Ramos (cell line): ENCODE measurements around the gene CCR3.

Experiments
- in situ Hi-C: fragments of 300-500 bp; cut with MboI; formaldehyde crosslinking; loops from one replicate; pipeline ENCODE4 v1.14.3; 2022; ENCODE audit warnings: low sequenced_read_pairs; ENCODE audit not compliant: unreplicated experiment

The CCR3 gene

GRCh38 chr3:46215810-46216414 lies 26.3 kb upstream of the CCR3 start:
- in situ Hi-C loops = no loop called here

DNA sequence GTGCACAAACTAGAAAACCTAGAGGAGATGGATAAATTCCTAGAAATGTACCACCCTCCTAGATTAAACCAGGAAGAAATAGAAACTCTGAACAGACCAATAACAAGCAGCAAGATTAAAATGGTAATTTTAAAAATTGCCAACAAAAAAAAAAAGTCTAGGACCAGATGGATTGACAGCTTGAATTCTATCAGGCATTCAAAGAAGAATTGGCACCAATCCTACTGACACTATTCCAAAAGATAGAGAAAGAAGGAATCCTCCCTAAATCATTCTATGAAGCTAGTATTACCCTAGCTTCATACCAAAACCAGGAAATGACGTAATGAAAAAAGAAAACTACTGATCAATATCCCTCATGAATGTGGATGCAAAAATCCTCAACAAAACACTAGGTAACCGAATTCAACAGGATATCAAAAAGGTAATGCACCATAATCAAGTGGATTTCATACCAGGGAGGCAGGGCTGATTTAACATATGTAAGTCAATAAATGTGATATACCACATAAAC lies 24.0 kb upstream of the CCR3 start:
- in situ Hi-C loops = no loop called here

DNA sequence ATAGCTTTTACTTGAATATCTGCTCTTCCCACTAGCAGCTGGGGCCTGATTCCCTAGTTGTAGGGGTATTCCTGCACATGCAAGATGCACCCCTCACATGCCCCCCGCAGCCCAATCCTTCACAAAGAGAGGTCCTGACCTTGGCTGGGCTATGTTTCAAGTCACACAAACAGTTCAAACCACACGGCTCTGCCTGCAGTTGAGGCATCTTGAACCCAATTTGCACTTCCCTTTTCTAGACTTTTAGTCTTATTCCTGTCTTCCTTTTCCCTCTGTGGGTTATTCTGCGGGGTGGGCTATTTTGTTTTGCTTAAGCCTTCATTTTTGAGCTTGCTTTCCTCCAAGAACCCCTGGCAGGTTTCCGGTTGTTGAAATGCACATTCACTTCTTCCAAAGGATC lies 20.9 kb upstream of the CCR3 start:
- in situ Hi-C loops = no loop called here

GRCh38 chr3:46221938-46222337 lies 20.3 kb upstream of the CCR3 start:
- in situ Hi-C loops = no loop called here

DNA sequence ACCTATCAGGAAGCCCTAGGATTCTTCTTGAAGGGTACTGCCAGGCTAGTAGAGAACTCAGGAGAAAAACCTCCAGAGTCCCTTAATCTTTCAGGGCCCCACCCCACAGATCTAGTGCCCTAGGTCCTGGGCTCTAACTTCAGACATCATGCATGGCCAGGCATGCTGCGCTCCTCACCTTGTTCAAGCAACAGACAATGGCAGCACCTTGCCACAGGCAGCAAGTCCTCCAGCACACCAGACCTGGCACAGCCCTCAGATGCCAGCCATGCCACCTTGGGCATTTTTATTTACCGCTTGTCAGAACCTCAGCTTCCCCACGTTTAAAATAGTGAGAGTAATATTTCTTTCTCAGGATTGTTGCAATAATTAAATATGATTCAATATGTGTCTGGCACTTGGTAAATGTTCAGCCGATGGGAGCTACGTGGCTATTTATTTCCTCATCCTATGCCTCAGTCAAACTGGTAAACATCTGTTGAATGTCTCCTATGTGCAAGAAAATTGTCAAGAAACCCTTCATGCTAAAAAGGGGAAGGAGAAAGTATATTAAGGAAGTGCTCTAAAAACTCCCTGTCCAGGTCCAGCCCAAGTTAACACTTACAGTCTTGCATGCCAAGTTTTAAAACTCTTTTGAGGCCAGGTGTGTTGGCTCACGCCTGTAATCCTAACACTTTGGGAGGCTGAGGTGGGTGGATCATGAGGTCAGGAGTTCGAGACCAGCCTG lies 19.7 kb upstream of the CCR3 start:
- in situ Hi-C loops = no loop called here

- in situ Hi-C loops = no loop called here
Measured at GRCh38 chr3:46228260-46229242, 13.7 kb upstream of the CCR3 start.

DNA sequence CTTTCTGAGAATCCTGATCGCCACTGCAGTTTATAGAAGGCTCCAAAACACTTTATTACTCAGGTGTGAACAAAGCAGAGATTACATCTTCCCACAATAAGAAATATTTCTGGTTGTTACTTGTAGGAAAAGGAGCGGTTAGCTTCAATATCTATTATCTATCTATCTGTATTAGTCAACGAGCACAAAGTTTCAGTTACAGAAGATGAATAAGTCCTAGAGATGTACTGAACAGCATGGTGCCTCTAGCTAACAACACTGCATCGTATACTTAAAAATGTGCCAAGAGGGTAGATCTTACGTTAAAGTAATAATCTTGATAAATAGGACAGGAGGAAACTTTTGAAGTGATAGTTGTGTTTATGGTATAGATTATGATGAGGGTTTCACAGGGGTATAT lies 10.9 kb upstream of the CCR3 start:
- in situ Hi-C loops = no loop called here

DNA sequence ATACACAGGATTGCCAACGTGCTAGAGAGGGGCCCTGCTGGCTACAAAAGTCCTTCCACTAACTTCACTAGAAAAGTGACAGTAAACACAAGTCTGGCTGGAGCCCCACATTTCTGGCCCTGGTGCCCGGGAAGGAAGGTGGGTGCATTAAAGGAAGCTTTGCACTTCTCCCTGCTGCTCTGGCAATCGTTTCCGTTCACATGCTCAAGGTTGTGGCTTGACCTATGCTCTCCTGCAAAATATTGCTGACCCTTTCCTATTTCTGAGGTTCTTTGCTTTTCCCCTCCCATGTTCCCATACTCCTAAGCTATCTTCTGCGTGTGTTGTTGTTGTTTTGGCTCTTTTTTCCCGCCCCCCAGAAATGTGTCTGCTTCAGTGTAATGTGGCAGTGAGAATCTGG lies 9.1 kb upstream of the CCR3 start:
- in situ Hi-C loops = no loop called here

- in situ Hi-C loops = no loop called here
Measured at GRCh38 chr3:46235425-46235824, 6.8 kb upstream of the CCR3 start.

DNA sequence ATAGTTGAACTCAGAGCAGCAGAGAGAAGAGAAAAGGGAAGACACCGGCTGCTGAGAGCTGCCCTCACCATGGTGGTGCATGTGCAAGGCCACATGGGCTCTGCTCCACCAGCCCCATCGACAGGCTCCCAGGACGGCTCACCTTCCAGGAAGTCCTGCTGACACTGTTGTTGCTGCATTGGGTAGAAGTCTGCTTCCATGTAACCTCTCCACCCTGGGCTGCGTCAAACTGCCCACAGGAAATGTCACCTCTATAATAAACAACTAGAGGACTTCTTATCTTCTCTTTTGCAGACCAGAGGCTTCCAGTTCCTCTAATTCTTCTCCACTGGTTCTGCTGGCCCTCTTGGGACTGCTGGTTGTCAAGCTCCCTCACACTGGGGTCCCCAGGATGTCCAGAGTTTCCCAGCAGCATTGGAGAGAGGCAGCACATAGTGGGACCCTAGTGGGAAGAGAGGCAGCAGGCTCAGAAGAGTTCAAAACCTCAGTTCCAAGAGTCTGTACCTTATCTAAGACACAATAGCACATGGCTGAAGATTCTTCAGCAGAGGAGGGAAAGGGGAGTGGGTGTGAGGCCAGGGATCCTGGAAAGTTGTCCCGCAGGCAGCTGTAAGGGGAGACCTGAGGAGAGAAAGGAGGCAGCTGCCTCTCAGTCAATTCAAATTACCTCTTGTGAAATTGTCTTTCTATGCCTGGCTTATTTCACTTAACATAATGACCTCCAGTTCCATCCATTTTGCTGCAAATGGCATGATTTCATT lies 5.8 kb upstream of the CCR3 start:
- in situ Hi-C loops = no loop called here

GRCh38 chr3:46238386-46238785 lies 3.9 kb upstream of the CCR3 start:
- in situ Hi-C loops = no loop called here

- in situ Hi-C loops = no loop called here
Measured at GRCh38 chr3:46239301-46239938, 2.8 kb upstream of the CCR3 start.

DNA sequence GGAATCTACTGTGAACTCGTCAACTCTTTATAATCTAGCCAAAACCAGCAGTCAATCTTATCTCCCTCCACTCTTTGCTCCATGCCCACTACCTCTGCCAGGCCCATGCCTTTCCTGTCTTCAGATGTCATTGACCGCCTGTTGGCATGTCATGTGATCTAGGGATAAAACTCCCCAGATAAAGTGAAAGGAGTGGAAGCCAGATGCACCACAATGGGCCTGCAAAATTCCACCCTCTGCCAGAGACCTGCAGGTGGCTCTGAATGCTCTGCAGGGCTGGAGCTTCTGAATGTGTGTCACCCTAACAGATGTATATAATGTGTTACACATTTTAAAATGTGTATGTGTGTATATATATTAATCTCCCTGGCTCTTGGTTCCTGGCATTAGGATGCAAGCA lies 2.3 kb upstream of the CCR3 start:
- in situ Hi-C loops = no loop called here

DNA sequence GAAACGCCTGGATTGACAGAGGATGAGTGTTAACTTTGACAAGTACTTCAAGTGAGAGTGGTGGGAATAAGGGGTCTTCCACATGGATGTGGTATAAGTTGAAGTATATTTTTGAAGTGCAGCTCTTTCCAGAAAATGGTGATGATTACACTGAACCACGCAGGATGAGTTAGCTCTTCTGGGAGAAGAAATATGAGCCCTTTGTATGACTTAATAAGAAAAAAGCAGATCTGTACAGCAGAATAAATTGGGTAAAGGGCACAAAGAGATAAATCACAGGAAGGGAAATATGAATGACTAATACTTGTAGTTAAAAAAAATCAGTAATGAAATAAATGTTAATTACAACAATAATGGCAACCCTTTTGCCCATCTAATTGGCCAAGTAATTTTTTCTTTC lies 1.3 kb downstream of the CCR3 start:
- in situ Hi-C loops = no loop called here

- in situ Hi-C loops = no loop called here
Measured at GRCh38 chr3:46245146-46245545, 2.9 kb downstream of the CCR3 start.

- in situ Hi-C loops = no loop called here
Measured at GRCh38 chr3:46252980-46253379, 10.7 kb downstream of the CCR3 start.

DNA sequence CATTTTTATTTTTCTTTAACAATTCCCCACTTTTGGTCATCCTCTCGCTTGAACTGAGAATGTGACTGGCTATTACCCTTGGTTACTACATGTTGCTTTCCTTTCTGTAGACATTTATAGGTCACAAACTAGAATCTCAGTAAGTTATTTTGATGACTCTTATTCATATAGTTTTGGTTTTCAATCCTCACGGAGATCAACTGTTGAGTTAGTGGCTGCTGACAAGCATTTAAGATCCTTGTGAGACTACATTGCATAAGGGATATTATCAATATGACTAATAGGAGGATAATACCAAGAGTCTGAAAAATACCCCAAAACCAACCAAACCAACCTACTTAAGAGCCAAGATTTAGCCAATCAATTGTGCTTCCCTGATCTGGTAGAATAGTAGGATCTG lies 16.3 kb downstream of the CCR3 start:
- in situ Hi-C loops = no loop called here

DNA sequence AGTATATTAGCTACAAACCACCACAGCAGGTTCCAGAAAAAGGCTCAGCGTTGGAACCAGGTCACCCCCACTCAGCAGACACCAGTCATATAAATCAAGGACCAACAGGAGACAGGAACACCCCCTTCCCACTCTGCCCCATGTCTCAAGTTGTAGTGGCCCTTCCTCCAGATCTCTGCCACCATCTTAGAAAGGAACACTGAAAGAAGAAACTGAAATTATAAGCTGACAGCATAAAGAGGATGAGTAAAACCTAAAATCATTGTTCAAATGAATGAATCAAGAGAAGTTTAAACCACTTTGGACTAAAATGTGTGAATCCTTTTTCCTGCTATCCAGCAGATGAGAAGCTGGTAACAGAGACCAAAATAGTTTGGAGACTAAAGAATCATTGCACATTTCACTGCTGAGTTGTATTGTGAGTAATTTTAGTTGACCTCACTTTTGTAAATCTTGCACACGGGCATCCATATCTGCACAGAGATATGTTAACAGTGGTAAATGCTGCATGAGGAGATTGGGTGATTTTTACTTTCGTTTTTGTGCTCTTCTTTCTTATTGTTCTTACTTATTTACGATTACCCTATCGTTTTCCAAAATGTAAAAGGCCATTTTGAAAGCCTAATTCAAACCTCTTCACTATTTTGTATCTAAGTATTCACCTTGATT lies 19.8 kb downstream of the CCR3 start:
- in situ Hi-C loops = no loop called here

- in situ Hi-C loops = no loop called here
Measured at GRCh38 chr3:46264002-46264401, 21.7 kb downstream of the CCR3 start.
